OCI-LY7 (cell line): ENCODE results near the gene FTSJ3. TPM values are rescaled to one million over a fixed set of nuclear protein-coding genes. Genes with fewer than 3 reads are reported as not detected.
A peak's percentile ranks its signal among the peaks of the same experiment; 100 is the strongest.

Experiments used
- BruUV-seq: library from RNA; stranded (reverse); fragments of 400-500 nt; replicated peaks from 2 replicates; lab custom pipeline; 2021; lab: Mats Ljungman, UMichigan
- CTCF ChIA-PET: fragments of 300-600 bp; sonication (Branson Sonifier 250); formaldehyde crosslinking; loops from one replicate; lab custom pipeline; 2022; ENCODE audit warnings: antibody characterized with exemption; ENCODE audit not compliant: unreplicated experiment; lab: Charles Lee
- POLR2A ChIA-PET: fragments of 300-600 bp; sonication (Branson Sonifier 250); formaldehyde crosslinking; loops from one replicate; lab custom pipeline; 2022; ENCODE audit warnings: antibody characterized with exemption; lab: Charles Lee
- DNase-seq: peaks from one replicate; pipeline ENCODE4 v3.0.0-alpha.2; 2015; ENCODE audit warnings: low spot score
- H2AFZ ChIP-seq: fragments of 200-600 bp; sonication (generic), shearing (Covaris generic); 2 replicates; pipeline ENCODE4 v1.6.1; 2014; ENCODE audit warnings: mild to moderate bottlenecking, antibody characterized with exemption, low read length, moderate library complexity
- H3K27ac ChIP-seq: fragments of 200-600 bp; sonication (generic); 2 replicates; pipeline ENCODE4 v1.5.1; 2014; ENCODE audit warnings: mixed run types, low read depth, mild to moderate bottlenecking, moderate library complexity, low read length, inconsistent platforms; ENCODE audit not compliant: poor library complexity, severe bottlenecking
- H3K36me3 ChIP-seq: fragments of 200-600 bp; sonication (generic); 2 replicates; pipeline ENCODE4 v1.6.1; 2014; ENCODE audit warnings: mild to moderate bottlenecking, antibody characterized with exemption, low read length, moderate library complexity, mixed read lengths; ENCODE audit not compliant: insufficient read depth
- H3K4me1 ChIP-seq: fragments of 200-600 bp; sonication (generic); 2 replicates; pipeline ENCODE4 v1.5.1; 2014; ENCODE audit warnings: mild to moderate bottlenecking, low read length; ENCODE audit not compliant: insufficient read depth, poor library complexity, severe bottlenecking
- H3K4me2 ChIP-seq: fragments of 200-600 bp; sonication (generic); 2 replicates; pipeline ENCODE4 v1.6.1; 2014; ENCODE audit warnings: mild to moderate bottlenecking, low read length
- H3K4me3 ChIP-seq: fragments of 200-600 bp; sonication (generic); 2 replicates; pipeline ENCODE4 v1.5.1; 2014; ENCODE audit warnings: mild to moderate bottlenecking, low read depth, low read length; ENCODE audit not compliant: poor library complexity, severe bottlenecking
- H3K79me2 ChIP-seq: fragments of 200-600 bp; sonication (generic); 2 replicates; pipeline ENCODE4 v1.6.1; 2016; ENCODE audit warnings: low read depth, mild to moderate bottlenecking, low read length, moderate library complexity, mixed read lengths; ENCODE audit not compliant: insufficient read depth
- H3K9me2 ChIP-seq: fragments of 200-600 bp; sonication (generic); 2 replicates; pipeline ENCODE4 v1.6.1; 2016; ENCODE audit warnings: mild to moderate bottlenecking, low read length, mixed read lengths; ENCODE audit not compliant: insufficient read depth
- H3K9me3 ChIP-seq: fragments of 200-600 bp; sonication (generic); 2 replicates; pipeline ENCODE4 v1.6.1; 2014; ENCODE audit warnings: mild to moderate bottlenecking, mixed run types, low read length, mixed read lengths
- H4K20me1 ChIP-seq: fragments of 200-600 bp; sonication (generic); 2 replicates; pipeline ENCODE4 v1.6.1; 2014; ENCODE audit warnings: mild to moderate bottlenecking, antibody characterized with exemption, low read length, moderate library complexity, mixed read lengths; ENCODE audit not compliant: insufficient read depth
- CTCF ChIP-seq: fragments of 200-600 bp; sonication (generic); conservative IDR thresholded peaks from 2 replicates; pipeline ENCODE4 v1.5.1; 2014; ENCODE audit warnings: mild to moderate bottlenecking, antibody characterized with exemption, low read length, moderate library complexity, mixed read lengths
- EZH2phosphoT487 ChIP-seq: fragments of 200-600 bp; sonication (generic); IDR thresholded peaks from 2 replicates; pipeline ENCODE4 v1.6.1; 2018; ENCODE audit warnings: low read depth, borderline replicate concordance, mild to moderate bottlenecking, mixed run types, antibody characterized with exemption, low read length, moderate library complexity, mixed read lengths
- intact Hi-C: fragments of 100-400 bp; cut with micrococcal nuclease; formaldehyde crosslinking; loops from one replicate; pipeline ENCODE4 v1.10.0; 2022; ENCODE audit not compliant: unreplicated experiment
- total RNA-seq, 2 experiments: library from RNA; depleted of rRNA in 1 of 2; stranded (reverse); fragments of >200 nt in 1 of 2; shearing (Covaris generic) in 1 of 2; gene quantifications; 2 replicates each; pipeline ENCODE4 v1.2.3, GENCODE V29; 2014 to 2022

Gene FTSJ3
- total RNA-seq, 2 experiments from 2014 or later, result 32.4 to 49.0 TPM

GRCh38 chr17:63833741-63834373, 6.4 kb upstream of the FTSJ3 start:
- Histone ChIP-seq H3K4me3 (no peak overlapping the region), H3K36me3 (peaks cover 100% of the 10 kb centered on the region), H2AFZ (no peak overlapping the region), H4K20me1 (0 out of 2 replicates have a peak, but pooled peaks cover 7% of the 10 kb centered on the region), H3K9me3 (no peaks in the 10 kb centered on the region), H3K27ac (no peak overlapping the region), H3K4me1 (peaks cover 20% of the 10 kb centered on the region), H3K9me2 (no peaks in the 10 kb centered on the region), H3K79me2 (peaks cover 30% of the 10 kb centered on the region), H3K4me2 (no peak overlapping the region)
- no TSS peak for BruUV-seq
- POLR2A ChIA-PET, result no interaction called here
- intact Hi-C loops, result no loop called here
- TF ChIP-seq EZH2phosphoT487, result no peak
- no peak for TF ChIP-seq CTCF
- CTCF ChIA-PET, result no interaction called here
- no peak for DNase-seq

GRCh38 chr17:63833026-63833740, 5.7 kb upstream of the FTSJ3 start:
- Histone ChIP-seq H3K36me3 (peaks cover 100% of the 10 kb centered on the region), H3K9me3 (no peaks in the 10 kb centered on the region), H4K20me1 (0 out of 2 replicates have a peak, but pooled peaks cover under 1% of the 10 kb centered on the region), H3K4me1 (peaks cover 20% of the 10 kb centered on the region), H3K9me2 (no peaks in the 10 kb centered on the region), H3K4me2 (no peak overlapping the region), H3K79me2 (peaks cover 30% of the 10 kb centered on the region), H2AFZ (no peak overlapping the region), H3K27ac (no peak overlapping the region), H3K4me3 (no peak overlapping the region)
- no peak for DNase-seq
- BruUV-seq, result no TSS peak
- POLR2A ChIA-PET, result interaction anchor here (0.9 kb wide), 1 partner anchor 91 kb away, joined by 4 read pairs; no protein-coding TSS in a partner anchor
- TF ChIP-seq CTCF (no peak), EZH2phosphoT487 (no peak)
- intact Hi-C loops, result no loop called here
- CTCF ChIA-PET, result no interaction called here

- Histone ChIP-seq H3K36me3 (peaks cover 97% of the 10 kb centered on the region), H3K79me2 (peaks cover 30% of the 10 kb centered on the region)
- POLR2A ChIA-PET, result interaction anchor here (0.6 to 0.9 kb wide), 3 partner anchors 23 to 289 kb away, joined by 3 to 4 read pairs (median 3); no protein-coding TSS in a partner anchor
Measured at GRCh38 chr17:63832455-63832854, 5.0 kb upstream of the FTSJ3 start.

More at GRCh38 chr17:63832455-63832854, 5.0 kb upstream of the FTSJ3 start:
- no peak overlapping the region for H3K4me3 ChIP-seq
- no peaks in the 10 kb centered on the region for H3K9me3 ChIP-seq
- no peak overlapping the region for H3K4me2 ChIP-seq
- H2AFZ ChIP-seq, result no peak overlapping the region
- no peak for DNase-seq
- CTCF ChIA-PET, result no interaction called here
- no peaks in the 10 kb centered on the region for H4K20me1 ChIP-seq
- TSS peak; percentile 48 for BruUV-seq
- H3K27ac ChIP-seq, result no peak overlapping the region
- peaks cover 21% of the 10 kb centered on the region for H3K4me1 ChIP-seq
- TF ChIP-seq CTCF (0 out of 2 replicates have a peak, but pooled peaks have one; percentile 26), EZH2phosphoT487 (no peak)
- H3K9me2 ChIP-seq, result no peaks in the 10 kb centered on the region
- intact Hi-C loops, result no loop called here
